Measurements from ENCODE around the gene CFHR2.

Gene CFHR2

GRCh38 chr1:197003132-197003531, 59.6 kb downstream of the CFHR2 start:
- H3K4me3 ChIP-seq (ENCODE audit: low read length), result no peak overlapping the region

GRCh38 chr1:197008861-197009260, 65.3 kb downstream of the CFHR2 start:
- WGBS, result 92% methylated on average over 6 of the region's 6 CpGs
- Histone ChIP-seq H3K4me1 (ENCODE audit: insufficient read depth, low read length) (no peaks in the 10 kb centered on the region), H3K4me3 (ENCODE audit: low read length) (no peak overlapping the region), H3K9me3 (ENCODE audit: insufficient read depth, low read depth, low read length) (peaks cover 9% of the 10 kb centered on the region), H3K27me3 (ENCODE audit: insufficient read depth, low read length) (no peaks in the 10 kb centered on the region), H3K9ac (ENCODE audit: low read depth, low read length) (no peak overlapping the region), H3K27ac (ENCODE audit: low read depth, low read length) (no peak overlapping the region), H3K36me3 (ENCODE audit: insufficient read depth, low read length) (no peaks in the 10 kb centered on the region)

More at GRCh38 chr1:197003132-197003531, 59.6 kb downstream of the CFHR2 start:
- no peaks in the 10 kb centered on the region for H3K27me3 ChIP-seq (ENCODE audit: insufficient read depth, low read length)
- H3K27ac ChIP-seq (ENCODE audit: low read depth, low read length), result no peak overlapping the region
- no peaks in the 10 kb centered on the region for H3K4me1 ChIP-seq (ENCODE audit: insufficient read depth, low read length)
- no peaks in the 10 kb centered on the region for H3K9me3 ChIP-seq (ENCODE audit: insufficient read depth, low read depth, low read length)
- no peak overlapping the region for H3K9ac ChIP-seq (ENCODE audit: low read depth, low read length)
- WGBS, result 92% methylated on average over 2 of the region's 2 CpGs
- no peaks in the 10 kb centered on the region for H3K36me3 ChIP-seq (ENCODE audit: insufficient read depth, low read length)

Measured in HUES64 (cell line).